Bronchial epithelial cell (primary cell): ENCODE data around the gene TAL1. TPM values are rescaled to one million over a fixed set of nuclear protein-coding genes. Genes with fewer than 3 reads are reported as not detected.

Experiments
- DNase-seq: peaks from one replicate; pipeline ENCODE4 v3.0.0-alpha.2; 2010; ENCODE audit warnings: low read depth
- FAIRE-seq: peaks from 2 replicates; lab custom pipeline; 2011; peaks lifted over from hg19 to GRCh38; lab: Jason Lieb, UNC
- H3K27me3 ChIP-seq: 2 replicates; pipeline ENCODE4 v1.5.1; 2011; ENCODE audit warnings: low read length; ENCODE audit not compliant: control insufficient read depth, insufficient read depth
- H3K36me3 ChIP-seq: 2 replicates; pipeline ENCODE4 v1.5.1; 2011; ENCODE audit warnings: low read length; ENCODE audit not compliant: control insufficient read depth, insufficient read depth
- H3K4me3 ChIP-seq: 2 replicates; pipeline ENCODE4 v1.5.1; 2011; ENCODE audit warnings: mild to moderate bottlenecking, low read depth, low read length, control low read depth
- total RNA-seq: library from RNA; depleted of rRNA; stranded (reverse); fragments of >200 nt; gene quantifications from 2 replicates; pipeline ENCODE4 v1.2.1, GENCODE V29; 2014
- TF ChIP-seq, protein P1 (sequence below): IDR thresholded peaks from 2 replicates; pipeline ENCODE4 v1.5.1; 2011; ENCODE audit warnings: mild to moderate bottlenecking, moderate library complexity, low read length, control low read depth, inconsistent platforms; ENCODE audit not compliant: insufficient read depth, severe bottlenecking

The TAL1 gene
- total RNA-seq, 1 donor from 2014 or later, result not detected

GRCh38 chr1:47188791-47189785 lies 42.9 kb downstream of the TAL1 start:
- peak overlapping the region; percentile 10 for H3K4me3 ChIP-seq
- DNase-seq (no peak), FAIRE-seq (no peak)
- H3K36me3 ChIP-seq, result no peaks in the 10 kb centered on the region
- TF ChIP-seq, protein P1, sequence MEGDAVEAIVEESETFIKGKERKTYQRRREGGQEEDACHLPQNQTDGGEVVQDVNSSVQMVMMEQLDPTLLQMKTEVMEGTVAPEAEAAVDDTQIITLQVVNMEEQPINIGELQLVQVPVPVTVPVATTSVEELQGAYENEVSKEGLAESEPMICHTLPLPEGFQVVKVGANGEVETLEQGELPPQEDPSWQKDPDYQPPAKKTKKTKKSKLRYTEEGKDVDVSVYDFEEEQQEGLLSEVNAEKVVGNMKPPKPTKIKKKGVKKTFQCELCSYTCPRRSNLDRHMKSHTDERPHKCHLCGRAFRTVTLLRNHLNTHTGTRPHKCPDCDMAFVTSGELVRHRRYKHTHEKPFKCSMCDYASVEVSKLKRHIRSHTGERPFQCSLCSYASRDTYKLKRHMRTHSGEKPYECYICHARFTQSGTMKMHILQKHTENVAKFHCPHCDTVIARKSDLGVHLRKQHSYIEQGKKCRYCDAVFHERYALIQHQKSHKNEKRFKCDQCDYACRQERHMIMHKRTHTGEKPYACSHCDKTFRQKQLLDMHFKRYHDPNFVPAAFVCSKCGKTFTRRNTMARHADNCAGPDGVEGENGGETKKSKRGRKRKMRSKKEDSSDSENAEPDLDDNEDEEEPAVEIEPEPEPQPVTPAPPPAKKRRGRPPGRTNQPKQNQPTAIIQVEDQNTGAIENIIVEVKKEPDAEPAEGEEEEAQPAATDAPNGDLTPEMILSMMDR, result no peak
- no peaks in the 10 kb centered on the region for H3K27me3 ChIP-seq

- H3K4me3 ChIP-seq, result no peak overlapping the region
- no peak for FAIRE-seq
- TF ChIP-seq, protein P1, result no peak
Observed at GRCh38 chr1:47187926-47188250, 44.1 kb downstream of the TAL1 start.

DNA sequence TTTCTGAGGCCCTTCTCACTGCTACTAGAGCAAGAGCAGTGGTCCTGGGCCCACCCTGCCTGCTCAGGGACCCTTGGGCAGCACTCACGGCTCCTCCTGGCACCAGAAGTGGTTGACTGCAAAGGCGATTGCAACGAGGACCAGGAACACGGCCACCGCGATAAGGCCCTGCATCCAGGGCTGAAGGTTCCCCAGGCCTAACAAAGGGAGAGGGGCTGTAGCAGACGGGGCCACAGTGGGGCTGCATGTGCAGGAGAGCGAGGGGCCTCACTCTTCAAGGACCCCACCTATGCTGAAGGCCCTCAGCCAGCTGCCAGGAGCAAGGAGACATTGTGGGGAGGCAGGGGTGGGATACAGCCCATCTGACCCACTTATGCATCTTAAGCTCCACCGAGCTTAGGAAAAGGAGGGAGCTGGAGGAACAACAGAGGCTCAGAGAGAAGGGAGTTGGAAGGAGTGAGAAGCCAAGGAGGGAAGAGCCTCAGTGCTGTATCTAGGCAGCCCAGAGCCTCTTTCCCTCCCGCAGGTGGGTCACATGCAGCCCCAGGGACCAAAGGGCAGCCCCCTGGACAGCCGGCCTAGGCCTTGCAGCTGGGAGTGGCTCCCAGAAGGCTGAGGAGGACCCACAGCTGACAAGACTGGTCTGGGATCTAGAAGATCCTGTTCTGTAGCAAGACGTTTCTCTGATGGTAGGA lies 44.6 kb downstream of the TAL1 start:
- H3K4me3 ChIP-seq, result no peak overlapping the region
- no peaks in the 10 kb centered on the region for H3K27me3 ChIP-seq
- no peak for DNase-seq
- TF ChIP-seq, protein P1, result no peak
- H3K36me3 ChIP-seq, result no peaks in the 10 kb centered on the region
- FAIRE-seq, result no peak

More at GRCh38 chr1:47187926-47188250, 44.1 kb downstream of the TAL1 start:
- no peak for DNase-seq
- Histone ChIP-seq H3K36me3 (no peaks in the 10 kb centered on the region), H3K27me3 (no peaks in the 10 kb centered on the region)

- TF ChIP-seq, protein P1, result no peak
- Histone ChIP-seq H3K4me3 (no peak overlapping the region), H3K36me3 (no peaks in the 10 kb centered on the region), H3K27me3 (no peaks in the 10 kb centered on the region)
- DNase-seq (no peak), FAIRE-seq (no peak)
Observed at GRCh38 chr1:47186267-47187185, 45.5 kb downstream of the TAL1 start.

DNA sequence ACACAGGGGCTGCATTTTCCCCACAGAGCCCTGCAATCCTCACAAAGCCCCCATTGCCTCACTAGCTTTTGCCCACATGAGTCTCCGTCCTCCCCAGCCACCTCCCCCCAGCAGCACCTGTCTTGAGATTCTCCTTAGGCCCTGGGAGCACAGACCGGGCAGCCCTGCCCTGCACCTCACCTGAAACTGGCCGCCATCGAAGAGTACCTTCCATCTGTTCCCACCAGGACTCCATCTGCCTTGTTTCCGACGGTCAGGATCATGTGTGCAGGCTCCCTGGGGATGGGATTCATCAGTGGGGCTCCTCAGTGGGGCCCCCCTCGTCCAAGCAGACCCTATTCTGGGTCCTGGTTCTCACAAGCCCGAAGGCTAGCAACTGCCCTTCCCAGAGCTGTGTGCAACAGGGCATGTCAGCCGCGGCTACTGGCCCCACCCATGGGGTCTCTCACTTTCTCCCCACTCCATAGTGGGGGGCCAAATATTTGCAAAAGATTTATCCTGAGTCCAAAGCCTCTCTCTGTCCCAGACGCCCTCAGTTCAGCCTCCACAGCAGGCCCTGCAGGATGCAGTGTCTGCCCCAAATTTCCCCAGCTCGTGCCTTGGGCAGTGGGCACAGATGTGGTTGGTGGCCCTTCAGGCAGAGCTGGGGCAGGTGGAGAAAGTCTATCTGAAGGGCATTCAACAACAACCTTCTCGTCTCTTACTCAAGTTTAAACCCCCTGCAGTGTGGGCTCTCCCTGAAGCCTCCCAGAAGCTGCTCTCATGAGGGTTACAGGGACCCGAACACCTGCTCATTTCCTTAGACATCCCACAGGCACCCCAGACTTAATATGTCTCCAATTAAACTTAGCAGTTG lies 47.0 kb downstream of the TAL1 start:
- DNase-seq, result no peak
- Histone ChIP-seq H3K36me3 (no peaks in the 10 kb centered on the region), H3K27me3 (no peaks in the 10 kb centered on the region), H3K4me3 (no peak overlapping the region)
- TF ChIP-seq, protein P1, result no peak
- FAIRE-seq, result no peak
